ENCODE data around the gene OSTM1. TPM values are rescaled to one million over a fixed set of nuclear protein-coding genes. Genes with fewer than 3 reads are reported as not detected.

OSTM1 gene, protein sequence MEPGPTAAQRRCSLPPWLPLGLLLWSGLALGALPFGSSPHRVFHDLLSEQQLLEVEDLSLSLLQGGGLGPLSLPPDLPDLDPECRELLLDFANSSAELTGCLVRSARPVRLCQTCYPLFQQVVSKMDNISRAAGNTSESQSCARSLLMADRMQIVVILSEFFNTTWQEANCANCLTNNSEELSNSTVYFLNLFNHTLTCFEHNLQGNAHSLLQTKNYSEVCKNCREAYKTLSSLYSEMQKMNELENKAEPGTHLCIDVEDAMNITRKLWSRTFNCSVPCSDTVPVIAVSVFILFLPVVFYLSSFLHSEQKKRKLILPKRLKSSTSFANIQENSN
- 8.5 and 12.8 TPM in 2 replicates for total RNA-seq (2014; rRNA removed; shearing (Covaris generic))

DNA sequence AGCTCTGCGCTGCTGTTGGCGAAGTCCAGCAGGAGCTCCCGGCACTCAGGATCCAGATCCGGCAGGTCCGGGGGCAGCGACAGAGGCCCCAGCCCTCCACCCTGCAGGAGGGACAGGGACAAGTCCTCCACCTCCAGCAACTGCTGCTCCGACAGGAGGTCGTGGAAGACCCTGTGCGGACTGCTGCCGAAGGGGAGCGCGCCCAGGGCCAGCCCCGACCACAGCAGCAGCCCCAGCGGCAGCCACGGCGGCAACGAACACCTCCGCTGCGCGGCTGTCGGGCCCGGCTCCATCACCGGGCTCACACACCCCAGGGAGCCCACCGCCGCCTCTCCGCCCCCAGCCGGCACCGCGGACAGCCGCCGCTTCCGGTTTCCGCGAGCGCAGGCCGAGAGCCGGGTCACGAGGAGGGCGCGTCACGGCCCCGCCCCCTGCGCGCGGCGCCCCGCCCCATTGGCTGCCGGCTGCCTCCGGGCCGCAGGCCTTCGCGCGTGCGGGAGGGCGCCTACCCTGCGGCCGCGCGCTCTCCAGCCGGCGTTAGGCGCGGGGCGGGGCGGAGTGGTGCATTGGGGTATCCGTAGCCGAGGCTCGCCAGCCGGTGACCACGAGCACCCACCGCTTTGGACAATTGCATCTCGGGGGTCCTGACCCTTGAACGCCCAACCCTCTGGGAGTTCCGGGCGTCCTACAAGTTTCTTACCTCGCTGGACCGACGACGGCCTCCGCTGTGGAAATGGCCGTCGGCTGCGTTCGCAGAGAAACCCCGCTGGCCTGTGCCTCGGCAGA lies at the start of gene OSTM1:
Gene OSTM1, minus strand, starts transcription at position 383 of the 786 bp plus-strand sequence. Its CDS starts 90 bp downstream, at position 293.

Small RNA genes lying within 50 kb of the gene (small RNA-seq; reads per million reads assigned to genes)
- not detected for gene RF00019

Other genes starting within 250 kb of the OSTM1 start
- 15.7 and 19.7 TPM in 2 replicates for gene SEC63, start 116.5 kb downstream of the OSTM1 start, total RNA-seq (2014; rRNA removed; shearing (Covaris generic))
- 0.05 TPM in 1 of 2 replicates, not detected in the other for gene NR2E1, start 91.3 kb upstream of the OSTM1 start, total RNA-seq (2014; rRNA removed; shearing (Covaris generic))
- 63.3 and 68.8 TPM in 2 replicates for gene SNX3, start 186.3 kb upstream of the OSTM1 start, total RNA-seq (2014; rRNA removed; shearing (Covaris generic))
- gene AFG1L, start 220.3 kb upstream of the OSTM1 start, total RNA-seq (2014; rRNA removed; shearing (Covaris generic)), result 2.5 and 2.9 TPM in 2 replicates

Data from A375 (cell line).